Glutamatergic neuron (in vitro differentiated cells): ENCODE measurements around the gene OLFML3. TPM values are rescaled to one million over a fixed set of nuclear protein-coding genes. Genes with fewer than 3 reads are reported as not detected.

ENCODE experiments used
- DNase-seq: peaks from one replicate; pipeline ENCODE4 v3.0.0; 2022
- H3K27ac Mint-ChIP-seq: one replicate; pipeline ENCODE4 v1.8.0; 2020; ENCODE audit warnings: mild to moderate bottlenecking, mixed read lengths, inconsistent platforms; ENCODE audit not compliant: unreplicated experiment
- H3K27me3 Mint-ChIP-seq: one replicate; pipeline ENCODE4 v1.8.0; 2020; ENCODE audit warnings: mild to moderate bottlenecking, moderate library complexity, mixed read lengths, inconsistent platforms; ENCODE audit not compliant: unreplicated experiment
- H3K36me3 Mint-ChIP-seq: one replicate; pipeline ENCODE4 v1.8.0; 2020; ENCODE audit warnings: mild to moderate bottlenecking, mixed read lengths, inconsistent platforms; ENCODE audit not compliant: unreplicated experiment
- H3K4me1 Mint-ChIP-seq: one replicate; pipeline ENCODE4 v1.8.0; 2020; ENCODE audit warnings: mild to moderate bottlenecking, low read depth, mixed read lengths, inconsistent platforms; ENCODE audit not compliant: unreplicated experiment
- H3K4me3 Mint-ChIP-seq: one replicate; pipeline ENCODE4 v1.8.0; 2020; ENCODE audit warnings: mild to moderate bottlenecking, mixed read lengths, inconsistent platforms; ENCODE audit not compliant: unreplicated experiment
- H3K9me3 Mint-ChIP-seq: one replicate; pipeline ENCODE4 v1.8.0; 2020; ENCODE audit warnings: mild to moderate bottlenecking, moderate library complexity, mixed read lengths, inconsistent platforms; ENCODE audit not compliant: unreplicated experiment
- CTCF ChIP-seq: fragments of 200-600 bp; sonication (generic); IDR thresholded peaks from one replicate; pipeline ENCODE4 v1.5.0; 2021; ENCODE audit not compliant: partially characterized antibody, unreplicated experiment
- total RNA-seq: library from RNA; stranded (reverse); fragmentation: NEBNext Ultra II Directional; extraction: Animal tissue kit (Norgen Biotek cat#: 25700); gene quantifications from one replicate; pipeline ENCODE4 v1.2.1, GENCODE V29; 2021; ENCODE audit not compliant: unreplicated experiment

OLFML3 gene
- total RNA-seq, 1 donor from 2014 or later, result 2.9 TPM

- Mint-ChIP-seq H3K4me3 (no peak overlapping the region), H3K27me3 (peaks cover 3% of the 10 kb centered on the region), H3K4me1 (peaks cover 10% of the 10 kb centered on the region), H3K9me3 (no peaks in the 10 kb centered on the region), H3K27ac (no peak overlapping the region), H3K36me3 (peaks cover 7% of the 10 kb centered on the region)
- no peak for TF ChIP-seq CTCF
- no peak for DNase-seq
Measured at GRCh38 chr1:114021665-114022099, 42.4 kb downstream of the OLFML3 start.

DNA sequence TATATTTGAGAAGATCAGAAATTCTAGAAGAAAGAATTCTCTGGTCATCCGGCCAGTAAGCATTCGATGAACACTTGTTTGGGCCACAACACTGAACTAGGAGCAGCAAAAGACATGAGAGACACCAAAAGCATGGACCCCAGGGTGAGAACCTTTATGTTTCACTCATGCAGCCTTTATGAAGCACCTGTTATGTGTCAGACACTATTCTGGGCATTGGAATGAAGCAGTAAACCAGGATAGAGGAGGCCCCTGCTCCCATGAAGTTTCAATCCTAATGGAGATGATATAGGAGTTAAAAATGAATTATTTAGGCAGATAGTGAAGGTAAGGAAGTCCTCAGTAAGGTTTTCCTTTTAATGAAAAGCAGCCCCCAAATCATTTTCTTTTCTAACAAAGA, 43.6 kb downstream of the OLFML3 start:
- Mint-ChIP-seq H3K4me1 (peaks cover 10% of the 10 kb centered on the region), H3K4me3 (no peak overlapping the region)

GRCh38 chr1:114023377-114023776, 44.1 kb downstream of the OLFML3 start:
- H3K27ac Mint-ChIP-seq, result peak overlapping the region; percentile 15
- no peak for TF ChIP-seq CTCF
- H3K4me3 Mint-ChIP-seq, result no peak overlapping the region
- DNase-seq, result no peak
- peaks cover 3% of the 10 kb centered on the region for H3K27me3 Mint-ChIP-seq
- peaks cover 10% of the 10 kb centered on the region for H3K4me1 Mint-ChIP-seq
- peaks cover 7% of the 10 kb centered on the region for H3K36me3 Mint-ChIP-seq
- no peaks in the 10 kb centered on the region for H3K9me3 Mint-ChIP-seq

More for the DNA sequence above, 43.6 kb downstream of the OLFML3 start:
- Mint-ChIP-seq H3K36me3 (peaks cover 7% of the 10 kb centered on the region), H3K27ac (peak overlapping the region; percentile 43), H3K27me3 (peaks cover 3% of the 10 kb centered on the region), H3K9me3 (no peaks in the 10 kb centered on the region)
- DNase-seq, result no peak
- no peak for TF ChIP-seq CTCF

DNA sequence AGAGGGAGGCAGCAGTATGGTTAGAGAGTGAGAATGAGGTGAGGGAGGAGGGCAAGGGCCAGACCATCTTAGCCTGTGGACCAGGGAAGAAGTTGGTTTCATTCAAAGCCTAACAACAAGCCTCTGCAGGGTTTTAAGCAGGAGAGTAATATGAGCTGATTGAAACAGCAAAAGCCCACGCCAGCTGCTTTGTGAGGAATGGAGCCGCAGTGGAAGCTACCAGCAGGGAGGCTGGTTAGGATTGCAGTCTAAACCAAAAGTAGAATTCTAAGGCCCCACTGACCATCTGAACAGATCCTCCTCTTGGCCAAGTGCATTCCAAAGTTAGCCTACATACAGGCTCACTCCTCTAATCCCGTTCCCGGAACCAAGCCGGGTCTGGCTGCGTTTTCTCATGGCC, 44.8 kb downstream of the OLFML3 start:
- Mint-ChIP-seq H3K4me1 (peaks cover 10% of the 10 kb centered on the region), H3K9me3 (no peaks in the 10 kb centered on the region), H3K27me3 (peaks cover 3% of the 10 kb centered on the region), H3K4me3 (no peak overlapping the region), H3K36me3 (peaks cover 7% of the 10 kb centered on the region), H3K27ac (peak overlapping the region; percentile 15)
- DNase-seq, result no peak
- no peak for TF ChIP-seq CTCF

- H3K27ac Mint-ChIP-seq, result no peak overlapping the region
- TF ChIP-seq CTCF, result no peak
- peaks cover 3% of the 10 kb centered on the region for H3K27me3 Mint-ChIP-seq
- H3K4me3 Mint-ChIP-seq, result no peak overlapping the region
- H3K4me1 Mint-ChIP-seq, result peaks cover 10% of the 10 kb centered on the region
- no peaks in the 10 kb centered on the region for H3K36me3 Mint-ChIP-seq
- no peaks in the 10 kb centered on the region for H3K9me3 Mint-ChIP-seq
- no peak for DNase-seq
Measured at GRCh38 chr1:114025609-114026401, 46.5 kb downstream of the OLFML3 start.
